HG02938 (cell line): Measurements from ENCODE around the gene KLF15.
"Not testable (repeated sequence)": the region's sequence is repeated elsewhere in the genome, so short reads cannot be mapped to it uniquely, and the experiment has no call there.

Source experiments
- ATAC-seq: cut with Tn5 transposase; IDR thresholded peaks from one replicate; pipeline ENCODE4 v1.9.1; 2021; ENCODE audit warnings: mild to moderate bottlenecking, moderate library complexity; ENCODE audit not compliant: unreplicated experiment

Gene KLF15

DNA sequence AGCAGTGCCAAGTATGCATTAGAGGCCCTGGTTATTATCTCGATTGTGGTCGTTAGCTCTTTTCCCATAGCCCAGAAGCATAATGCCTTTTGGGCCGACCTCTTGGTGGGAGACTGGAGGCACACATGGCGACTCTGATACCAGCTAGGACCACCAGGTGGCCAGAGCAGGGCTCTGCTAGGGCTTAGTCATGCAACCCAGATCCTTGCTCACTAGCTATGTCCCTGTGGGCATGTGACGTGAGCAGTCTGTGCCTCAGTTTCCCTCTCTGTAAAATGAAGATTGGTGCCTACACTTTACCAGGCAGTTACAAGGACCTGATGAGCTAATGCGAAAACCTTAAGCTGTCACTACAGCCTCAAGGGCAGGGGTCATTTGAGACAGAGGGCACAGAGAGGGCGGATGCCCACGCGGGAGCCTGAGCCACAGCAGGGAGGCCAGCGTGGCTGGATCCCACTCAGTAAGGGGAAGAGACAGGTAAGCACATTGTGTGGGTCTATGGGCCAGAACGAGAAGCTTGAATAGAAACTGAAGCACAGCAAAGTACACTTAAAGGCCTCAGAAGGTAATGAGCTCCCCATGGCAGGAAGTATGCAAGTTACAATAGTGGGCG lies 8.8 kb downstream of the KLF15 start:
- no peak for ATAC-seq

DNA sequence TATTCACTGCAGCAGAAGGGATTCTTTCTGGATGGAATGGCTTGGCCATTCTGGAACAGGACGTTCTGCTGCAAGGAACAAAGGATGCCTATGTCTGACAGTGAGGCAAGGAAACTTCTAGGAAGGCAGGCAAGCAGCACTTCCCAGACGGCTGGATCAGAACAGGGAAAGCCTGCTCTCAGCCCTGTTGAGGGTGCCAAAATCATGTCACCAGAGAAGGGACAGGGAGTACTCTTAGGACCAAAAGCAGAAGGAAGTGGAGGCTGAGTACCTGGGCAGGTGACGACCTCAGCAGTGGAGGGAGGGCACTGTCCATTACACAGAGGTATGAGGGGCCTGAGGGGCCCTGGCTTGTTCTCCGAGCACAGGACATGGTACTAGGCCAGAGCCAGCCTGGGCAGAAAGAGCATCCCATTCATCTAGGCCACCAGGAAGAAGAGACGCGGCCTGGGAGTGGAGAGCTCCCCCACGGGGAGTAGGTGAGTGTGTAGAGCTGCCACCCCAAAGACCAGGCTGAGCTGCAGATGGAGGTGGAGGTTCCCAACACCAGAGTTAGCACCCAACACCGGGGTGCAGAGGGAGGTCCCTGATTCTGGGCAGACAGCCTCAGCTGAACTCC lies 9.6 kb downstream of the KLF15 start:
- ATAC-seq = no peak

DNA sequence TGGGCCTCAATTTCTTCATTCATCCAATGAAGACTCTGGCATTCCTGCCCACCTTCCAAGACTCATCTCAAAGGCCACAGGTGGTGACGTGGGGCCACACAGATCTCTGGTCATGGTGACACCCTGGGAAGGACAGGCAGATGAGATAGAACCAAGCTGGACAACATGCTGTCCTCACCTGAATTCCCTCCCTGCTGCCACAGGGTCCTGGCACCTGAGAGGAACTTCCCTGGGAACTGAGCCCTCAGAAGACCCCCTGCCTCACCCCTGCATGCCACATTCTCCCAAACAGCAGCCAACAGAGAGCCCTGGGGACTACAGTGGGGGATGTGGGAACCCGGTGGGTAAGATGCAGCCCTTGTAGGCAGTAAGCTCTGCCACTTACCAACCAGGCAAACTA lies 10.7 kb downstream of the KLF15 start:
- no peak for ATAC-seq

DNA sequence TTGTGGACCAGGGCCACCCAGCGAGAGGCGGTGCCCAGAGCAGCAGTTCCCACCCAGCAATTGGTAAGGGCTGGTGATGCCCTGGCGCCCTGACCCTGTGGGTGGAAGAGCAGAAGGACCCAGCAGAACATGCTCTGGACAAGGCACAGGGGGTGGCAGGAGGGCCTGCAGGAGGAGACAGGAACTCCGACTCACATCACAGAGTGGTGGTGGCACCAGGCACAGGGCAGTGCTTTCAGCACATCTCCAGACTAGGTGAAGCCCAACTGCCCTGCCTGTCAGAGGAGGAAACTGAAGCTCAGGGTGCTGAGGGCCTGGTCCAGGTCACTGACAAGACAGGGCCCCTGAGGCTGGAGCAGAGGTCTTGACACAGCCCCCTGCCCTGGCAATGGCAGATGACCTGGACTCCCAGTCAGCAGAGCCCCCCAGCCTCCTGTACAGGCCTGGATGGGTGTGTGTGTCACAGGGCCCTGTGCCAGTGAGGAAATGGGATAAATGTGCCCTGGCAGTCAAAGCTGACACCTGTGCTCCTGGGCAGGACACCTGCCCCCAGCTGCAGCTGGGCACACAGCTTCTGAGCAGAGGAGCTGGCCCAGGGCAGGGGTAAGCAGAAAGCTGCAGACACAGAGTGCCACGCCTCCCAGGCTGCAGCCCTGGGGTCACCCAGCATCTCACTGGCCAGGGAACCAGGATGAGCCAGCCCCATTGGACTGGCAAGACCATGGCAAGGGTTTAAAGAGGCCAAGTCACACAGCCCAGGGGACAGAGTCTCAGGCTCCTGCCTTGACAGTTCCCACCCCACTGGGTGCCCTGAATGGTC lies 11.4 kb downstream of the KLF15 start:
- ATAC-seq = no peak

DNA sequence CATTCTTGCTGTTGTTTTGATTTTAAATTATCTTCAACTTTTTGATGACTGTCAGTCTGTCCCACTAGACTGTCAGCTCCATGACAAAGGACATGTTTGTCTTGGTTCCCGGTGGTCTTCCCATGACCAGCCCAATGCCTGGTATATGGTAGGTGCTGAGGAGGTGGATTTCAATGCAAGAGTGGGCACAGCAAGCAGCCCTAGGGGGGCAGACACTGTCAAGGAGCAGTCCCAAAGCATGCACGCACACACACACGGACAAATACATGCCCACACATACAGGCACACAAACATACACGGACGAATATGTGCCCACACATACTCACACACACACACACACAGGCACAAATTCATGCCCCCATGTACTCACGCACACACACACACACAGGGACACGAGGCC lies 12.0 kb downstream of the KLF15 start:
- no peak for ATAC-seq

GRCh38 chr3:126344380-126345041 lies 12.7 kb downstream of the KLF15 start:
- ATAC-seq = no peak

DNA sequence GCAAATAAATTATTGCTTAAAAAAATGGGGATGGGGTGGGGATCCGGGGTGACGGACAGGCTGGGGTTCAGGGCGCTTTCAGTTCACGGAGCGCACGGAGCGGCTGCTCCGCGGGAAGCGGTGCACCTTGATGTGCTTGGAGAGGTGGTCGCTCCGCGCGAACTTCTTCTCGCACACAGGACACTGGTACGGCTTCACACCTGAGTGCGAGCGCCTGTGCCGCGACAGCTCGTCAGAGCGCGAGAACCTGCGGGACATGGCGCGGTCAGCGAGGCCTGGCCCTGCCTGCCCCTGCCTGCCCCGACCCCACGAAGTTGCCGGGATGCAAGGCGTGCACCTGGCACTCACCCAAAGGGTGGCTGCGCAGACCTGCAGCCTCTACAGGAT lies 13.6 kb downstream of the KLF15 start:
- no peak for ATAC-seq

- ATAC-seq = no peak
These were observed 14.1 kb downstream of the KLF15 start for GRCh38 chr3:126342991-126343648.

GRCh38 chr3:126342211-126342610 lies 15.0 kb downstream of the KLF15 start:
- no peak for ATAC-seq

DNA sequence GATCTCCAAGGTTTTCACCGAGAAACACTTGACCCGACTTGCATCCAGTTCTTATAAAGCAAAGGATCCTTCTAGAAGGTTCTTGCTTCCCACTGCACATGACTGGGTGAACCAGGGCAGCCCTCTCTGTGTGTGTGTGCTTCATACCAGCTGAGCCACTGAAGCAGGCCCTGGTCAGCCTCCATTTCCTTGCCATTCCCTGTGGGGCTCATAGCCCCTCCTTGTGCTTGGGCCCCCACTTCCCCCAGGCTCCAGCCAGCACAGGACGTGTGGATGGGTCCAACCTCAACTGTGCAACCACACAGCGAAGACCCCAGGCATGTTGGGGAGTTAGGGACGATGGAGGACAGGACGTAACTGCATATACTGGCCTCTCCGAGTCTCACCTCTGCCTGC lies 15.5 kb downstream of the KLF15 start:
- no peak for ATAC-seq

GRCh38 chr3:126340943-126341754 lies 16.1 kb downstream of the KLF15 start:
- no peak for ATAC-seq

DNA sequence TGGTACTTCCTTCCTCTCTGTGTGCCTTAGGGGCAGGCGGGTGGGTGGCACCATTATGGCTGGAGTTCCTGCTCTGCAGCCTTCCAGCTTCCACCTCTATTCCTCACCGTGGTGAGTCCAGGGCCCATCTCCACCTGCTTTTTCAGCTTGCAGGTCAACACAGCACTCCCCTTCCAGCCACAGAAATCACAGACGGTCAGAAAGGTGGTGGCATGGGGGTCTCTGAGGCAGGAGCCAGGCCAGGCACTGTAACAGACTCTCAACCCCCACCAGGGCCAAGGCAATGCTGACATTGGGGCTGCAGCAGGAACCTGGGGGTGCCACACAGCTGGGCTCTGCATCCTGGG lies 16.6 kb downstream of the KLF15 start:
- ATAC-seq = no peak

- no peak for ATAC-seq
These were observed 17.1 kb downstream of the KLF15 start for GRCh38 chr3:126340081-126340511.

GRCh38 chr3:126339466-126339865 lies 17.7 kb downstream of the KLF15 start:
- ATAC-seq = no peak

GRCh38 chr3:126338790-126339288 lies 18.4 kb downstream of the KLF15 start:
- ATAC-seq = no peak

DNA sequence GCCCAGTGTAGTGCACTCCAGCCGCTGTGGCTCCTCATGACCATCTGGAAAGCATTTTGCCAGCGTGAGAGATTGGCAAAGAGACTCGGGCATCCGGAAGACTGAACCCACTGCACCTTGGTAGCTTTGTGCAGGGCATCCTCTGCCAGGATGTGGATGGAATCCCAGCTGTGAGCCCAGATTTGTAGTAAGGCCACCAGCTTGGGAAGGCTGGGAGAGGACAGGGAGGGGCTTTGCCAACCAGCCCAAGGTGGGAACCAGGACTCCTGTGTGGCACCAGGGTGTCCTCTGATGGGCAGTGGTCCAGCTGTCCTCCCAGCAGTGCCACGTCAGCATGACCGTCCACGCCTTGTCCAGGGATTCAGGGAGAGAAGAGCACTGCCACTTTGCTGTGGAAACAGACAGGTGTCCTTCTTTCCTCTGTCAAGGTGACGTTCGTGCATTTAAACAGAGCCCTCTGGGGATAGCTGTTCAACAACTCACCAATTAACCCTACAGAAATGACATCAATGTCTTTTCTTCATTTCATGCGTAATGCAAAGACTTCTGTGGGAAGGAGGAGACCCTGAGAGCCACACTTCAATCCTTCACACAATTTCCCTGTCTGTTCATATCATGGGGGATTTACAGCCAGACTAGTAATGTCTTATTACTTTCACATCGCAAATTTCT lies 19.1 kb downstream of the KLF15 start:
- ATAC-seq = no peak

DNA sequence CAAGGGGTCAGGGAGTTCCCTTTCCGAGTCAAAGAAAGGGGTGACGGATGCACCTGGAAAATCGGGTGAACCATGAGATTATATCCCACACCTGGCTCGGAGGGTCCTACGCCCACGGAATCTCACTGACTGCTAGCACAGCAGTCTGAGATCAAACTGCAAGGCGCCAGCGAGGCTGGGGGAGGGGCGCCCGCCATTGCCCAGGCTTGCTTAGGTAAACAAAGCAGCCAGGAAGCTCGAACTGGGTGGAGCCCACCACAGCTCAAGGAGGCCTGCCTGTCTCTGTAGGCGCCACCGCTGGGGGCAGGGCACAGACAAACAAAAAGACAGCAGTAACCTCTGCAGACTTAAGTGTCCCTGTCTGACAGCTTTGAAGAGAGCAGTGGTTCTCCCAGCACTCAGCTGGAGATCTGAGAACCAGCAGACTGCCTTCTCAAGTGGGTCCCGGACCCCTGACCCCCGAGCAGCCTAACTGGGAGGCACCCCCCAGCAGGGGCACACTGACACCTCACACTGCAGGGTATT lies 25.3 kb downstream of the KLF15 start:
- not testable (repeated sequence) for ATAC-seq

DNA sequence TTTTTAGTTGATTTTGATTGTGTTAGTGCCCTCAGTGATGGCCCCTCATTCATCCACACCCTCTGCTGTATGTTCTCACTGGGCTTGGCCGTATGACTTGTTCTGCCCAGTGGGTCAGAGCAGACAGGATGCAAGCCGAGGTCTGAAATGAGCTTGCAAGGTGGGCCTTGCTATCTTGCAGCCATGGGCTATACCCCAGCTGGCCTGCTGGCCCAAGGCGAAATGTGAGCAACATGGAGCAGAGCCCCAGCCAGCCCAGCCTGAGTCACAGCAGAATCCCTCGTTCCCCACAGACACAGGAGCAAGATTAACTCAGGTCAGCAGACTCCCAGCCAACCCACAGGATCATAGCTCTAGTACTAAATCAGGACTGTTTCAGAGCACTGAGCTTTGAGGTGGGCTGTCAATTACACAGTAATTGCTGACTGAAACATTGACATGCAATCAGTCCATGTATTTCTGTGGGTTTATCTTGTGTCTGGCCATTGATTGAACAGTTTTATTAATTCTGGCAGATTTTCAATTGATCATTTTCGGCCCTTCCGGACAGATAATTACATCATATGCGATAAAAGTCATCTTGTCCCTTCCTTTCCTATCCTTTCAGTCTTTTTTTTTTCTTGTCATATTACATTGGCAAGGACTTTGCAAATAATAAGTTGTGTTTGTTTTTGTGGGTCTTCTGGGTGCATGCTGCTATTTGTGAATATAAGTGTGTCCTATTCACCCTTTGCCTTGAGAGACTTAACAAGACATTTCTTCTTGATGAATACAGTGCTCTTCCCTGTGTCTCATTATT lies 27.1 kb downstream of the KLF15 start:
- no peak for ATAC-seq

DNA sequence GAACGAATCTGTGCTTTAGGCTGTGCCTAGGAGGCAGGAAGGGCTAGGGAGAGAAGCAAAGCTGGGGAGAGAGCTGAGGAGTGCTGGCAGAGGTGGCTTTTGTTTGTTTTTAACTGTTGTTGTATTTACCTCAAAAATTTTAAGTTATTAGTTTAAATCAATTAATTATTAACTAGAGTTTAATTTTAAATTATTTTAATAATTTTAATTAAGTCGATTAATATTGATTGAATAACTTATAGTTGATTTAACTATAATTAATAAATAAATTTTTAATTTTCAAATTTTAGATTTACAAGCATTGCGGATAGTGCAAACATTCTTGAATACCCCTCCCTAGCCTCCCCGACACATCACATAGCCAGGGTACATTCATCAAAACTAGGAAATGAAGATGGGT lies 30.6 kb downstream of the KLF15 start:
- no peak for ATAC-seq
